Putamen (tissue), 1 donor: ENCODE results near the gene PTPN2.
"Not testable (repeated sequence)": the region's sequence is repeated elsewhere in the genome, so short reads cannot be mapped to it uniquely, and the experiment has no call there.

Source experiments
- DNase-seq: peaks from one replicate; pipeline ENCODE4 v3.0.0-alpha.2; 2016; ENCODE audit warnings: low spot score

PTPN2 gene

DNA sequence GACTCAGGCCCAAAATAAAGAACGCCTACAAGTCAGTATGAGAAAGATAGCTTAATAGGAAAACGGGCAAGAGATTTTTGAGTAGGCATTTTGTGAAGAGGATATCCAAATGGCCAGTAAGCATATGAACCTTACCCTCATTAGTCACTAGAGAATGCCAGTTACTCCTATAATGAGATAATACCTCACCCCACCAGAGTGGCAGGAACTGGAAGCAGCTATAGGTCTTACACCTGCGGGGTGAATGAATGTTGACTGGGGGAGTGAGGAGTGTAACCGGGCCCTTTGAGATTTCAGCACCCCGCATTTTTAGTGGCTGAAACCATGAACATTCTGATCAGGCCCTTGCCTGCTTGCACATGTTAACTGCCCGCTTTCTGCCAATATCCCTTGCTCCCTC is 7.5 kb upstream of the PTPN2 start:
- no peak for DNase-seq

DNA sequence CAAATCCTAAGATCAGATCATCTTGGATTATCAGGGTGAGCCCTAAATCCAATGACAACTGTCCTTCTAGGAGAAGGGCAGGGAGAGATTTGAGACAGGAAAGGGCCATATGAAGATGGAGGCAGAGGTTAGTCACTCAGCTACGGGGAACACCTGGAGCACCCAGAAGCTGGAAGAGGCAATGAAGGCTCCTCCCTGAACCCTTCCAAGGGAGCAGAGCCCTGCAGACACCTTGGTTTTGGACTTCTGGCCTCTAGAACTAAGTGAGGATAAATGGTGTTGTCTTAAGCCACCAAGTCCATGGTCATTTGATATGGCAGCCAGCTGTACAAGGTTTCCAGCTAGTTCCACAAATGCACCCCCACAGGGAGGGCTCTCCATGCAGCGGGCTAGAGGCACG is 6.9 kb upstream of the PTPN2 start:
- DNase-seq, result no peak

DNA sequence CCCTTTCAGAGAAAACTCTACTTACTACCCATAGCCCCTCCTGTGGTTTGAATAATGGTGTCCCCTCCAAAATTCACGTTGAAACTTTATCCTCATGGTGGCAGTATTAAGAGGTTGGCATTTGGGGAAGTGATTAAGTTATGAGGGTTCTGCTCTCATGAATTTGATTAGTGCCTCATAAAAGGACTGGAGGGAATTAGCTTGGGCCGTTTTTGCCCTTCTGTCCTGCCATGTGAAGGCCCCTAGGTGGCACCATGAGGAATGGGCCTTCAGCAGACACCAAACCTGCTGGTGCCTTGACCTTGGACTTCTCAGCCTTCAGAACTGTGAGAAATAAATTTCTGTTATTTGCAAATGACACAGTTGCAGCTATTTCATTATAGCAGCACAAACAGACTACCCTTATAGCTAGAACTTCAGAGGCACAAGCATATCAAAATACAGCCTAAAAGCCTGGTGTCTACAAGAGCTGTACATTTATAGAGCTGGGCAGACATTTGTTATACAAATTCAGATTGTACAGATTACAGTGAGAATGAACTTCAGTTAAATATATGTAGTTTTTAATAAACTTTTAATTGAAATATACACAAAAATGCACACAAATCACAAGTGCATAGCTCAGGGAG is 2.6 kb upstream of the PTPN2 start:
- DNase-seq, result no peak

DNA sequence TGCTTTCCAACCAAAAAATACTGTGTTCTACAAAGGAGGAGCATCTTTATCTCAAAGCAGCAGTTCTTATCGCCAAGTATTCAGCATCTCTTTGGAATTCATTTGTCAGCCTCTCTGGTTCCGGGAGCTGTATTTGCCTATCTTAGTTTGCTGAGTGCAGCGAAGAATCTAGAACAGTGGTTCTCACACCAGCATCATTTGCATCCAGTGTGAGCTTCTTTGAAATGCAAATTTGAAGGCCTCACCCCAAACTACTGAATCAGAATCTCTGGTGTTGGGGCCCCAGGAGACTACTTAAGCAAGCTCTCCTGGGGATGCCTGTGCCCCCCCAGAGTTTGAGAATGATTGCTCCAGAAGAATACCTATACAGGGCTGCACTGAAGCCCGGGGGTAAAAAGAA is 1.5 kb upstream of the PTPN2 start:
- DNase-seq, result no peak

DNA sequence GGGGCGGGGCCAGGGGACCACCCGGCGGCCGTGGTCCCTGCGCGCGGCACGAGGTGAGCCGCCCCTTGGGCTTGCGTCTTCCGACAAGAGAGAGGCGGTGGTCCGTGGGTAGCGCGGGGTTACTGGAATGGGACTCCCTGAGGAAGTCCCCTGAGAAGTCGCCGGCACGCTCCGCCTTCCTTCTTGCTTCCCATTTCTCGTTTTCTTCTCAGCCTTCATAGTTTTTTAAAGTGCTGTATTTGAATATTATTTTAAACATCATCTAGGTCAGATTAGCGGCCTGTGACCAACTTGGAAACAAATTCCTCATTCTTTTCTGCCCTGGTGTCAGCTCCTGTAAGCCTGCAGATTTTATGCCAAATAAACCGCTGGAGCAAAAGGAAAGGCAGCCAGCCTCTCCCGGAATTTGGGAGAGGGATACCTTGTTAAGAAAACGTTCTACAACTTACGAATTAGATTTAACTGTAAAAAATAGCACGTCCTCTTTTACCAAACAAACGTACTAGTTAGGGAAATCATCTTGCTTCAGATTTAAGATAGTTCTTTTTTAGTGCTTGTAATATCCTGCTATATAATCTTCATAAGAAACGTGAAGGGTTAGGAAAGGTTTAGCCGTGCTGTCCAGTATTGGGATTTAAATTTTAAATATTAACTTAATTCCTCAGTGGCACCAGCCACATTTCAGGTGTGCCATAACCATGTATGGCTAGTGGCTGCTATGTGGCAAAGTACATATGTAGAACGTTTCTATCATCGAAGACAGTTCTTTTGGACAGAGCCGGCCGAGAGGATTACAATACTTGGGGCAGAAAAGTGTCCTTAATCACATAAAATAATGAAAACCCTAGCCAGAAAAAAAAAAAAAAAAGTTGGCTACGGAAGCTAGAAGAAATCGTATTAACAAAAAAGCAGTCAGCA is 628 bp upstream of the PTPN2 start:
- DNase-seq, result no peak

DNA sequence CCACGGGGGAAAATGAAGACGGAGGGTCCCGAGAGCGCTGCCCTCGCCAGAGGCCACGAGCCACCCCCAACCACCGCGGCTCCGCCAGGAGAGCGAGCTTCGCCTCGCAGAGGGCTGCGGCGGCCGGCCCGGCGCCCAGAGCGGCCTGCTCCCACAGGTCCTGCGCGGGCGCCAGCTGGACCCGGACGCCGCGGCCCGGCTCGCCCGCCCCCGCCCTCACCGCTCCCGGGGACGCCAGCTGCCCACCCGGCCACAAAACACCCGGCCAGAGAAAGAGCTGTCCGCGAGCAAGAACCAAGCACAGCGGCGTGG is 709 bp downstream of the PTPN2 start:
- DNase-seq, result no peak

DNA sequence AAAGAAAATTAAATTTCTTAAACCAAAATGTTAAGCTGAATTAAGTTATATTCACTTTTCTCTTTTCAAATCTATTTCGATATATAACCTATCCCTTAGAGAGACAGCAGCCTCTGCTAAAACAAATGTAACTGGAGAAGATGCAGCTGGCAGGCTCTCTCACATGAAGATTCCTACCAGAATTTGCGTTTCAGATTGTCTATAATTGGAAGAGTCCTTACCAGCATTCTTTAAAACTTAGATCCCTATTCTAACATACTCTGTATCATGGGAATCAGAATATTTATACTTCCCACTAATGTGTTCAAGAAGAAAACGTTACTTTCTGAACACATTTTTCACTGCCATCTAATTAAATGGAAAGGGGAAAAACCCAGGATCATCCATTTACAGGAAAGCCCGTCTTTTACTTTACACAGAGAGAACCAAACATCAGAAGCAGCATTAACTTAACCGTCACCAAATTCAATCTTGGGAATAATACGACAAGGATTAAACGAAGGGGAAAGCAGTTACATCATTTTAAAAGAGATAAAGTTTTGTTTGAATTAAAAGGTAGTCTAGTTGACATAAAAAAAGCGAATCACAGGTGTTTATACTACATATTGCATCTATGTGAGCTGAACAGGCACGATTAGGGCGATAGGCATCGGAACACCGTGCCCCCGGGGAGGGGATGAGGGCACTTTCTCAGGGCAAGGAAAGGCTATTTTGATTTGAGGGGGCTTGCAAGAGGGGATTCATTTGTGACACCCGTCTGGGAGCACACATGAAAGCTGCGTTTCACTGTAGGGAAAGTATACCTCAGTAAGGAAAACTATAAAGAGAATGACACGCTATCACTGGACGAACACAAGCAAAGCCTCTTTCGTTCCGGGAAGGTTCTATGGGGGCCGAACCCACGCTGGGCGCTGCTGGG is 1.3 kb downstream of the PTPN2 start:
- no peak for DNase-seq

DNA sequence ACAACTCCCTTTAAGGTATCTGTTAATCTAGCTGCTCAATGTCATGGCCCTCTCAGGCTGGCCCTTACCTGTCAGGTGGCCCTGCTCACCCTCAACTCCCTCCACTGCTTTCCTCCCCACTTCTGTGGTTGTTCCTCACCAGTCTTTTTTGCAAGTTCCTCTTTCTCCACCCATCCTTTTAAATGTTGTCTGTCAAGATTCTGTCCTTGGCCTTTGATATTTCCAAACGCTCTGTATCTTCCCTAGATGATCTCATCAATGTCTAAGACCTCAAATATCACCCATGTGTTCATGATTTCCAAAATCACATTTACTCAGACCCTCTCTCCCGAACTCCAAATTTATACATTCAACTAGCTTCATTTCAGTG is 3.5 kb downstream of the PTPN2 start:
- no peak for DNase-seq

DNA sequence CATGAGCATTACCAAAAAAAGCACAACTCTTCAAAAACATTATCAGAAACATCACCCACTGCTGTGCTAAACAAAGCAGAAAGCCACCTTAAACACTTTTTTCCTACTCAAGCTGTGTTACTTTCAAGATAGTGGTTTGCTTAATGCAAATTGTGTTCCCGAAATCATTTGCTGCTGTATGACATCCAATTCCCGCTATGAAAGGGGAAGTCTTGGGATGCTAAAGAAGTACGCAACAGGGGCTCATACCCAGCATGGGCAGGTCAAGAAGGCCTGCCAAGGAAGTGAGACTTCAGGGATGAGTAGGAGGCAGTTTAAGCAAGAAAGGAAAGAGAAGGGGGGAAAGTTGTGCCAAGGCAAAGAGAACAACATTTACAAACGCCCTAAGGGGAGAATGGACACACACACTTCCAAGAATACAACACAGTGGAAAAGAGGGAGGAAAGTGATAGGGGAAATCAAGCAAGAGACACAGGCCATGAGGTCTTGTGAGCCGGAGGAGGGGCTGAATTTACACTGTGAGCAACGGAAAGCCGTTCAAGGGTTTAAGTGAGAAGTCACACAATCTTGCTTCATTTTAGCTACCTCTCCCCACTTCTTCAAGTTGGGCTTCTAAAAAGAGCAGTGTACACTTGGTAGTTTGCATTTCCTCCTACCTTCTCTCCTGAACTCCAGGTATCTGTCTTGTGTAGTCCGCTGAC is 4.0 kb downstream of the PTPN2 start:
- DNase-seq, result no peak

DNA sequence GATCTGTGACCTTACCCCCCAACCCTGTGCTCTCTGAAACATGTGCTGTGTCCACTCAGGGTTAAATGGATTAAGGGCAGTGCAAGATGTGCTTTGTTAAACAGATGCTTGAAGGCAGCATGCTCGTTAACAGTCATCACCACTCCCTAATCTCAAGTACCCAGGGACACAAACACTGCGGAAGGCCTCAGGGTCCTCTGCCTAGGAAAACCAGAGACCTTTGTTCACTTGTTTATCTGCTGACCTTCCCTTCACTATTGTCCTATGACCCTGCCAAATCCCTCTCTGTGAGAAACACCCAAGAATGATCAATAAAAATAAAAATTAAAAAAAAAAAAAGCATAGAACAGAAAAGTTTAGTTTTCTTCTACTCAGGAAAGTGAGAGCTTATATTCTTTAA is 9.0 kb downstream of the PTPN2 start:
- DNase-seq, result not testable (repeated sequence)

DNA sequence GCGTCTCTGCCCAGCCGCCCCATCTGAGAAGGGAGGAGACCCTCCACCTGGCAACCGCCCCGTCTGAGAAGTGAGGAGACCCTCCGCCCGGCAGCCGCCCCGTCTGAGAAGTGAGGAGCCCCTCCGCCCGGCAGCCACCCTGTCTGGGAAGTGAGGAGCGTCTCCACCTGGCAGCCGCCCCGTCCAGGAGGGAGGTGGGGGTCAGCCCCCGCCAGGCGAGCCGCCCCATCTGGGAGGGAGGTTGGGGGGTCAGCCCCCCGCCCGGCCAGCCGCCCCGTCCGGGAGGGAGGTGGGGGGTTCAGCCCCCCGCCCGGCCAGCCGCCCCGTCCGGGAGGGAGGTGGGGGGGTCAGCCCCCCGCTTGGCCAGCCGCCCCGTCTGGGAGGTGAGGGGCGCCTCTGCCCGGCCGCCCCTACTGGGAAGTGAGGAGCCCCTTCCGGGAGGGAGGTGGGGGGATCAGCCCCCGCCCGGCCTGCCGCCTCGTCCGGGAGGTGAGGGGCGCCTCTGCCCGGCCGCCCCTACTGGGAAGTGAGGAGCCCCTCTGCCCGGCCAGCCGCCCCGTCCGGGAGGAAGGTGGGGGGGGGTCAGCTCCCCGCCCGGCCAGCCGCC is 10.0 kb downstream of the PTPN2 start:
- DNase-seq, result not testable (repeated sequence)

DNA sequence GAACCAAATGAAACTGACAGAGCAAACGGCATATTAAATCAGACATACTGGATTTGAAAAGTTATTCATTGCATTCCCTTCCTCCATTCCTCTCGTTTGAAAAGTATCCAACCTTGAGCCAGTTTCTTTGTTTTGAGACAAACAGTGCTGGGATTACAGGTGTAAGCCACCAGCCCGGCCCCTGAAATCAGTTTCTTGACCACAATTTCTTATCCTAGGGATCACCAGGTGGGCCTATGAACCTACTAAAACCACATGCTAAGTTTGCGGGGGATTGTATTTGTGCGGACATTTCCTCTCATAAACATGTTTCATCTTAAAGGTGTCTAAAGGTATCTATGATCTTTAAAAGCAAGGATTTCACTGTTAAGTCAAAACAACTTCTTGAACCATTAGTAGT is 11.6 kb downstream of the PTPN2 start:
- DNase-seq, result no peak

DNA sequence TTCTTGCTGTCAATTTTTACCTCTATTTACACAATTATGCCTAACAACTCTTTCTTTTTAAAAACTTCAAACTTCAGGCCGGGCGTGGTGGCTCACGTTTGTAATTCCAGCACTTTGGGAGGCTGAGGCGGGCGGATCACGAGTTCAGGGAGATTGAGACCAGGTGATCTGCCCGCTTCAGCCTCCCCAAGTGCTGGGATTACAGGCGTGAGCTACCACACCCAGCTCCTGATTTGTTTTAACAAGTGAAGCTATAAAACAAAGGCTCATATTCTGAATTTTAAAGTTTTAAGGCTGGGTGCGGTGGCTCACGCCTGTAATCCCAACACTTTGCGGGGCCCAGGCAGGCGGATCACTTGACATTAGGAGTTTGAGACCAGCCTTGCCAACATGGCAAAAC is 15.5 kb downstream of the PTPN2 start:
- no peak for DNase-seq

DNA sequence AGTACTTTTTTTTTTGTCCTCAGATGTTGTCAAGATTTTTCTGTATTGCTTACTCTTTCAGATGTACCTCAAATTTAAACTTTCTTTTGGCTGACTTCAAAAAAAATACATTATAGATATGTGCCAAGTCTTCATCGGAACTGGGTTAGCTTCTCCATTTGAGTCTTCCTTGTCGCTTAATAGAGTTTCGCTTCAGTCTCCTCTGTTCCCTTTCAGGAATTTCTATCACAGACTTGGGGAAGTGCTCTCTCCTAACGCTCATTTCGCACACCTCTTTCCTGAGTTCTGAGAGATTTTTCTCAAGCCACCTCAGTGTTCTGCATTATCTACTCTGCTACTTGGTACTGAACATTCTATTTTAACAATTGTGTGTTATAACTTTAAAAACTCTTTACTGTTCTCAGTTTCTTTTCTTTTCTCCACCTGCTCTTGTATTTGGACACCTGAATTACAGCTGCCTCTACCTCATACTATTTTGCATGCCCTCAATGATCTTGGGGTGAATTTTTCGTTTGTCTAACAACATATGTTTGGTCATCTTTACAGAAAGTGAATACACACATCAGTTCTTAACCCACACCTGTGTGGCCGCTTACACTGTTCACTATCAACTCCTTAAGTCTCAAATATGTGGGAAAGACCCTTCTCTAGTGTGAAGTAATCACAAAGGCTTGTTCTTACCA is 16.5 kb downstream of the PTPN2 start:
- no peak for DNase-seq

DNA sequence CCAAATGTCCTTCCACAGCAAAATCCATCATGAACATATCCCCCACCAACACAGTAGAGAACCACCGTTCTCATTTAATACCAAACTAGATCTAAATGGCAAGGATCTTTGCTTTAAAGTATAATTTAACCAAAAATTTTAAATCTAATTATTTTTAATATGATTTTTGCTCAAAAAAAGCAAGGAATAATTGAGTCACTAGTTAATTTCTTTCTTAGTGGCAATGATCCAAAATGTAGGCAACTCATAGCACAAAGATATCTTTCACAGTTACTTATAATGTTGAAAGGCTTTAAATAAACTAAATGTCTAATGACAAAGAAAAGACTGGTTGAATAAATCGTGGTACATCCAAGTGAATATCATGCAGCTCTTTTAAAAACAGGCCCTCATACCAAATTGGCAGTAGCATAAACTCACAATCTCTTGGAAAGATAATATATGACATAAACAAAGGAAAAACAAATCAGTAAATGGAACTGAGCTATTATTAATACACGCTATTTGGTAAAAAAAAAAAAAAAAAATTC is 20.3 kb downstream of the PTPN2 start:
- DNase-seq, result no peak

DNA sequence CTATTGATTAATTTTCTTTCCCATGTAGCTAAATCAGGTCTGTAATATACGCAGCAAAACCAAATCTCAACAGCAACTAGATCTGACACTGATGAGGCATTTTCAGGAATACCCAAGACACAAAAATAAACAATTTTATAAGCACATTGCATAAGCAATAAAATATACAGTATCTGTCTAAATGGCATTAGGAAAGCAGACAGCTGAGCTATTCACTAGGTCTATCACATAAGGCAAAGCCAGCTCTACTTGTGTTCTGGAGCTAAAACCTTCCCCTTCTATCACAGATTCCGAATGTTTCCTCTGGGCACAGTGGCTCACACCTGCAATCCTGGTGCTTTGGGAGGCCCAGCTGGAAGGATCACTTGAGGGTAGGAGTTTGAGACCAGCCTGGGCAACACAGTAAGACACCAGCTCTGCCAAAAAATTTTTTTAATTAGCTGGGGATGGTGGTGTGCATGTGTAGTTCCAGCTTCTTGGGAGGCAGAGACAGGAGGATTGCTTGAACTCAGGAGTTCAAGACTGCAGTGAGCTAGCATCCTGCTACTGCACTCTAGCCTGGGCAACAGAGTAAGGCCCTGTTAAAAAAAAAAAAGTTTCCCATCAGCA is 21.1 kb downstream of the PTPN2 start:
- DNase-seq, result no peak

DNA sequence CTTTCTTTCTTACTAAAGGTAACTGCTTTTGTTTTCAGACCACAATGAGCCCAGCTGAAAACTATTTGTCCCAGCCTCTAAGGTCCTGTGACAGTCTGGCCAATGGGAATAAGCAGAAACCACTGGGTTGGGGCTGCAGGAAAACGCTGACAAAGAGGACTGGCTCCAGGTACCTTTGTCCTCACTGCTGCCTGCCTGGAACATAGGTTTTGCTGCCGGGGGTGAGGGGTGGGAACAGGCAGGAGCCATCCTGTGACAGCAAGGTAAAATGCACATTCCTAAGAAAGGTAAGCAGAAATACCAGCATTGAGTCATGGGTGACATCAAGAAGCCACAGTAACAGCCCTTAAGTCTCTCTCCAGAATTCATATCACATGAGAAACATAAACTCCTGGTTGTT is 21.6 kb downstream of the PTPN2 start:
- no peak for DNase-seq

DNA sequence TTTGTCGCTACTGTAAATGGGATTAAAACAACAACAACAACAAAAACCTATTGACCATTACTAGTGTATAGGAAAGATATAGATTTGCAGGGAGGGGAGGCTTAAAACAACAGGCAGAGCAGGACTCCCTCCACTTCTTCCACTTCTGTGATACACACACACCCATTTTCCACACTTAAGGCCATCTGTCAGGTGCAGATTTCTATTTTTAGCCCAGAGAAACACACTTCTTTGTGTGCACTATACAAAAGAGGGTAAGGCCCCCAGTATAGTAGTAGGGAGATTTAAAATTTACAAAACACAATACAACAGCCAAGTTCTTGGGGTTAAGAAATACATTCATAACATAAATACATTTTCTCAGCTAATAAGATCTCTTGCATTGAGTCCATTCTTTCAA is 22.4 kb downstream of the PTPN2 start:
- no peak for DNase-seq

DNA sequence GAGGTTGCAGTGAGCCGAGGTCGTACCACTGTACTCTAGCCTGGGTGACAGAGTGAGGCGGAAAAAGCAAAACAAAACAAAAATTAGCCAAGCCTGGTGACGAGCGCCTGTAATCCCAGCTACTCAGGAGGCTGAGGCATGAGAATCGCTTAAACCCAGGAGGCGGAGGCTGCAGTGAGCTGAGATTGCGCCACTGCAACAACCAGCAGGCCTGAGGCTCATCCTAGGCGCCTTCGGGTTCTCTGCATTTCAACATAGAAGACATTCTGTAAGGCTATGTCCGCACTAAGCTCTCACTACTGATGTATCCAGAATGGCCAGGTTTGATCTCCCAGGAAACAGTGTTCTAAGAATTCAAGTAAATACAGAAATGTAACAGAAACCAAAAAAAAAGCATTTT is 23.5 kb downstream of the PTPN2 start:
- DNase-seq, result no peak

DNA sequence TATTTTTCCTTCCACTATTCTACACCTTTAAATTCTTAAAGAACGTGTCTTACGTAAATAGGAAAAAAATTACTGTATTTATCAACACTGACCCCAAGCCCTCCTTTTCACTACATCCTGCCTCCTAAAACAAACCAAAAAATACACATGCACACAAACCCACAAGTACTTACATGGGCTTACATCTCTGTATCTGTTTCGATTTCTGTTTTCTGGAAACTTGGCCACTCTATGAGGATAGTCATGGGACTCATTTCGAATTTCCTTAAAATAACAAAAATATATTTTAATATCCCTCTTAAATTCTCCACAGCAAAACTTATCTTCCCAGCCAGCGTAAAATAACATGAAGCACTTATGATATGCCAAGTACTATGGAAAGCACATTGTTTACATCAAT is 25.0 kb downstream of the PTPN2 start:
- no peak for DNase-seq
